ENCODE data around the gene UQCRH.

- TF ChIP-seq, protein P1, sequence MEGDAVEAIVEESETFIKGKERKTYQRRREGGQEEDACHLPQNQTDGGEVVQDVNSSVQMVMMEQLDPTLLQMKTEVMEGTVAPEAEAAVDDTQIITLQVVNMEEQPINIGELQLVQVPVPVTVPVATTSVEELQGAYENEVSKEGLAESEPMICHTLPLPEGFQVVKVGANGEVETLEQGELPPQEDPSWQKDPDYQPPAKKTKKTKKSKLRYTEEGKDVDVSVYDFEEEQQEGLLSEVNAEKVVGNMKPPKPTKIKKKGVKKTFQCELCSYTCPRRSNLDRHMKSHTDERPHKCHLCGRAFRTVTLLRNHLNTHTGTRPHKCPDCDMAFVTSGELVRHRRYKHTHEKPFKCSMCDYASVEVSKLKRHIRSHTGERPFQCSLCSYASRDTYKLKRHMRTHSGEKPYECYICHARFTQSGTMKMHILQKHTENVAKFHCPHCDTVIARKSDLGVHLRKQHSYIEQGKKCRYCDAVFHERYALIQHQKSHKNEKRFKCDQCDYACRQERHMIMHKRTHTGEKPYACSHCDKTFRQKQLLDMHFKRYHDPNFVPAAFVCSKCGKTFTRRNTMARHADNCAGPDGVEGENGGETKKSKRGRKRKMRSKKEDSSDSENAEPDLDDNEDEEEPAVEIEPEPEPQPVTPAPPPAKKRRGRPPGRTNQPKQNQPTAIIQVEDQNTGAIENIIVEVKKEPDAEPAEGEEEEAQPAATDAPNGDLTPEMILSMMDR (conservative IDR thresholded peaks at IDR 0.05; ENCODE audit: low read depth, low read length) = no peak
- TF ChIP-seq POLR2A (IDR thresholded peaks at IDR 0.05; ENCODE audit: low read depth, low read length) = no peak
- no peak for TF ChIP-seq MAFK (IDR thresholded peaks at IDR 0.05; ENCODE audit: low read depth, low read length)
- no peak for TF ChIP-seq NFE2L2 (IDR thresholded peaks at IDR 0.05; ENCODE audit: low read depth, low read length)
- no peak for TF ChIP-seq SMC3 (IDR thresholded peaks at IDR 0.05; ENCODE audit: low read depth, low read length)
- TF ChIP-seq CEBPB (IDR thresholded peaks at IDR 0.05; ENCODE audit: low read depth, low read length) = no peak
- no peak for TF ChIP-seq RFX5 (IDR thresholded peaks at IDR 0.05; ENCODE audit: low read depth, low read length)
- TF ChIP-seq RAD21 (IDR thresholded peaks at IDR 0.05; ENCODE audit: low read length) = no peak
These were observed 30.5 kb downstream of the UQCRH start for GRCh38 chr1:46334030-46334384.

Data from IMR-90 (cell line).